HT-29 (cell line): Measurements from ENCODE around the gene ANKMY1. TPM values are rescaled to one million over a fixed set of nuclear protein-coding genes. Genes with fewer than 3 reads are reported as not detected.
"Not testable (repeated sequence)": the region's sequence is repeated elsewhere in the genome, so short reads cannot be mapped to it uniquely, and the experiment has no call there.

Source experiments
- DNase-seq: peaks from one replicate; pipeline ENCODE4 v3.0.0-alpha.2; 2015; ENCODE audit warnings: low spot score
- total RNA-seq: library from RNA; depleted of rRNA; stranded (reverse); fragments of >200 nt; shearing (Covaris generic); gene quantifications from 2 replicates; pipeline ENCODE4 v1.2.3, GENCODE V29; 2014

Gene ANKMY1
- total RNA-seq, 1 experiment from 2014 or later: 29.5 TPM

GRCh38 chr2:240521885-240522284, 35.9 kb downstream of the ANKMY1 start:
- not testable (repeated sequence) for DNase-seq

- DNase-seq: no peak
These were observed 36.8 kb downstream of the ANKMY1 start for GRCh38 chr2:240520974-240521350.

- DNase-seq: no peak
These were observed 37.4 kb downstream of the ANKMY1 start for GRCh38 chr2:240520130-240520973.

- no peak for DNase-seq
These were observed 38.2 kb downstream of the ANKMY1 start for GRCh38 chr2:240519396-240520129.

GRCh38 chr2:240518981-240519380, 38.8 kb downstream of the ANKMY1 start:
- DNase-seq: no peak

- no peak for DNase-seq
These were observed 40.4 kb downstream of the ANKMY1 start for GRCh38 chr2:240517342-240517741.

GRCh38 chr2:240514631-240515030, 43.2 kb downstream of the ANKMY1 start:
- peak; percentile 14 for DNase-seq

GRCh38 chr2:240513549-240514287, 44.1 kb downstream of the ANKMY1 start:
- DNase-seq: peak; percentile 83

- DNase-seq: no peak
These were observed 44.9 kb downstream of the ANKMY1 start for GRCh38 chr2:240512666-240513535.

- DNase-seq: no peak
These were observed 45.7 kb downstream of the ANKMY1 start for GRCh38 chr2:240512109-240512485.

GRCh38 chr2:240511351-240512108, 46.3 kb downstream of the ANKMY1 start:
- no peak for DNase-seq

GRCh38 chr2:240510513-240511210, 47.1 kb downstream of the ANKMY1 start:
- DNase-seq: no peak

- no peak for DNase-seq
These were observed 47.9 kb downstream of the ANKMY1 start for GRCh38 chr2:240509667-240510512.

- DNase-seq: no peak
These were observed 48.8 kb downstream of the ANKMY1 start for GRCh38 chr2:240508832-240509545.

GRCh38 chr2:240507778-240508251, 50.0 kb downstream of the ANKMY1 start:
- no peak for DNase-seq

GRCh38 chr2:240507060-240507777, 50.6 kb downstream of the ANKMY1 start:
- DNase-seq: no peak

- no peak for DNase-seq
These were observed 51.3 kb downstream of the ANKMY1 start for GRCh38 chr2:240506406-240507059.
